Glomerular visceral epithelial cell (primary cell): ENCODE results near the gene ABR.
A peak's percentile ranks its signal among the peaks of the same experiment; 100 is the strongest.
"Not testable (repeated sequence)": the region's sequence is repeated elsewhere in the genome, so short reads cannot be mapped to it uniquely, and the experiment has no call there.

Source experiments
- DNase-seq: peaks from one replicate; pipeline ENCODE4 v3.0.0-alpha.2; 2016; ENCODE audit errors: extremely low spot score

ABR gene

GRCh38 chr17:1173432-1174262 is 6.1 kb downstream of the ABR start:
- DNase-seq, result no peak

- DNase-seq, result no peak
Observed at GRCh38 chr17:1171953-1172352, 7.8 kb downstream of the ABR start.

- DNase-seq, result no peak
Observed at GRCh38 chr17:1170739-1171138, 9.0 kb downstream of the ABR start.

- DNase-seq, result no peak
Observed at GRCh38 chr17:1169929-1170312, 9.9 kb downstream of the ABR start.

DNA sequence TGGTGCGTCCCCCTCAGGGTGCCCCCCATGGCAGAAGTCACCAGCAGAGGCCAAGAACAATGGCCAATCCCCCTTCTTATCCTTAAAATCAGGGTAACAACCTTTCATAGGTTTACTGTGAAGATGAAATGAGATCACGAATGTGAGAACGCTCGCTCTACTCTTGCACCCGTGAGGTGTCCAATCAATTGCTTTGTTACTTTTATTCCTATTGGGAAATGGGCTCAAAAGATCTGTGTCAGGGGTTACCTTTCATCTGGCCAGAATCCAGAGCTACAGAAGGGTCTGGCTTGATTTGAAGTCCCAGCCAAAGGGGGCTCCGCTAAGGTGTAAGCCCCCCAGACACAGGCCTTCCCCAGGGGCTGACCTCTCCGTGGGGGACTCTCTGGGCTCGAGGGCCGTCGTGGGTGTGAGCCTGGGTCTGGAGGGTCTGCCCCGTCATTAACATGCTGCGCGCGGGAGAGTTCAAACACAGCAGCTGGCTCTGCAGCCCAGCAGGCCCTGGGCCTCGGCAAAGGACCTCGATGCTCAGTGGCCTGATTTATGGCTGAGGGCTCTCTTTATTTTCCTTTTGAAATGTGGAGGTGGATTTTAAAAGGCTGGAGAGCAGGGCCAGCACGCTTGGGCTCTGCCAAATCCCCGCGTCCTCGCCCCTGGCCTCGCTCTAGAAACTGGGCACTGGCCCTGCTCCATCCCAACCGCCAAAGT is 10.4 kb downstream of the ABR start:
- DNase-seq, result no peak

- DNase-seq, result no peak
Observed at GRCh38 chr17:1168533-1169220, 11.1 kb downstream of the ABR start.

DNA sequence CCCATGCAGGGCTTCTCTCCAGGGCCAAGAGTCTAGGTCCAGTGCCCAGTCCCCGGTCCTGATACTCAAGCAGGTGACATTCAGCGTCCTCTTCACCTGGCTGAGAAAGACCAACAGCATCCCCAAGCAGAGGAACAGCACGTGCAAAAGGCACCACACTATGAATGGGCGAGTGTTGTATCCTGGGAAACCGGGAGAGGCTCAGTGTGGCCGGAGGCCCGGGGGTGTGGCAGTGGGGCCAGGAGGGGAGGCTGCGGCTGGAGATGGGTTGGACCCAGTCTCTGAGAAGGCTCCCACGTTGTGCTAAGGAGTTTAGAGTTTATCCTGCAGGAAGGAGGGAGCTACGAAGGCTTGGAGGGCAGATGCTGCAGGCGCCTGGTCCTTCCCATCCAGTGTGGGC is 13.5 kb downstream of the ABR start:
- no peak for DNase-seq

- no peak for DNase-seq
Observed at GRCh38 chr17:1165836-1166235, 13.9 kb downstream of the ABR start.

GRCh38 chr17:1164935-1165556 is 14.7 kb downstream of the ABR start:
- DNase-seq, result no peak

DNA sequence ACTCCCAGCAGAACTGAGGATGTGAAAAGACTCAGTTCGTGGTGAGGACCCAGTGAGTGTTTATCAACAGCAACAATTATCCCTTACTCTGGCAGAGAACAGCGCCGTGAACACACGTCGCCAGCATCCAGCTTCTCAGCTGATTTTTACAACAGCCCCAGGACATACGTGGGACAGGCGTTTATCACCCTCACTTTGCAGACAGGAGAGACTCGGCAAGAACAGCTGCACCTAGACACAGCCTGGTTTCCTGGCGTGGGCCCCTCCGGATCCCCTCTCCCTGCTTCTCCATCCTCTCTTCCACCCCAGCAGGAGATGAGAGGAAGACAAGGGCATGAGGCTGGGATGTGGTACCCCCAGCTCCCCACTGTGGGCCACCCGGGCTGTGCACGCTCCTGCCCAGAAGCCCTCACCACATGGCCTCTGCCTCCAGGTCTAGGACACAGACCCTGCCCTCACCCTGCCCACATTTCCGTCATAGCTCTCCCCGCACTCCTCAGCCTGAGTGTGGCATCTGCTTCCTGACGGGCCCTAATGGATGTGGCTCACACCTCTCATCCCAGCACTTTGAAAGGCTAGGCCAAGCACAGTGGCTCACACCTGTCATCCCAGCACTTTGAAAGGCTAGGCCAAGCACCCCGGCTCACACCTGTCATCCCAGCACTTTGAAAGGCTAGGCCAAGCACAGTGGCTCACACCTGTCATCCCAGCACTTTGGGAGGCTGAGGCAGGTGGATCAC is 17.5 kb downstream of the ABR start:
- DNase-seq, result no peak

- peak; percentile 46 for DNase-seq
Observed at GRCh38 chr17:1160591-1161390, 19.0 kb downstream of the ABR start.

DNA sequence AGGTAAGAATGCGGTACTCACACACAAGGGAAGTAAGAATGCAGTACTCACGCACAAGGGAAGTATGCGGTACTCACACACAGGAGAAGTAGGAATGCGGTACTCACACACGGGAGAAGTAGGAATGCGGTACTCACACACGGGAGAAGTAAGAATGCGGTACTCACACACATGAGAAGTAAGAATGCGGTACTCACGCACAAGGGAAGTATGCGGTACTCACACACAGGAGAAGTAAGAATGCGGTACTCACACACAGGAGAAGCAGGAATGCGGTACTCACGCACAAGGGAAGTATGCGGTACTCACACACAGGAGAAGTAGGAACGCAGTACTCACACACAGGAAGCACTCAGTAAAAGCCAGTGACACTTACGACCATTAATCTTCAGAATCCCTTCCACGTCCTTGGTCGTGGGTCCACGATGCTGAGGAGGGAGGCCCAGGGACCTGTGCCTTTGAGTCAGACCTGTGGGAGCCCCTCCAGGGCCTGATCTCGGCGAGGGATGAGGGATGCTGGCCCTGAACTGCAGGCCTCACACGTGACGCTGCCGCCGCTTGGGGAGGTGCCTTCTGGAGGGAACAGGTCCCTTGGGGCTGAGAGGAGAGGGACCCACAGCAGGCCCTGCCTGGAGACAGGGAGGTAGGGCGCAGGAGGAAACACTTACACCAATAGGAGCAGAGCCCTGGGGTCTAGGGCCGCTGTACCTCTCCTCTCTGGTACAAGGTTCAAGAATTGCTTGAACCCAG is 20.2 kb downstream of the ABR start:
- DNase-seq, result no peak

DNA sequence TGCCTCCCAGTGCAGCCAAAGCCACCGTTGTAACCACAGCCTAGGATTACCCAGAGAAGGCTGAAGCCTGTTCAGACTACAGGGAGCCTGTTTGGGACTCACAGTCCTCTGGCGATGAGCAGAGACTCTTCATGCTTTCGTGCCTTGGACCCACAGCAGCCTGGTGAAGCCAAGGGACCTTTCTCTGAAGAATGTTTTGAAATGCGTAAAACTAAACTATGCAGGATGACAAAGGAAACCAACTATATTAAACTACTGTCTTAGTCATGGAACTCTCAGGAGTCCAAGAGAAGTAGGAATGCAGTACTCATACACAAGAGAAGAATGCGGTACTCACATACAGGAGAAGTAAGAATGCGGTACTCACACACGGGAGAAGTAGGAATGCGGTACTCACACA is 20.9 kb downstream of the ABR start:
- no peak for DNase-seq

GRCh38 chr17:1156864-1157263 is 22.9 kb downstream of the ABR start:
- DNase-seq, result no peak

DNA sequence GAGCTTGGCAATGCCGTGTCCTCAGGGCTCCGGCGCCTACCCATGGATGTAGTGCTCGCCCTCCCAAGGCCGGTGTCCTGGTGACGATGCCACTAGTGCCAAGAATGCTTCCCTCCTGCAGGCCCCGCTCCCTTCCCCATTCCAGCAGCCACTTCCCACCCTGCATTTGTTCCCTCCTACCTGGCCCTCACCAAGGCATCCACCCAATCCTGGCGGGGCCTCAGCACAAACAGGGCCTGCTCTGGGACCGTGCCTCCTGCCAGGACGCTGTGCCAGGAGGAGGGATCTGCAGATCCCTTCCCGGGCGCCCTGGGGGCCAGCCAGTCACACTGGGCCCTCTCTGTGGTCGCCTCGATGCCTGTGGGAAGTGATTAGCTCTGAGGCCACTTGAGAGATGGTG is 25.1 kb downstream of the ABR start:
- DNase-seq, result no peak

GRCh38 chr17:1153795-1154546 is 25.8 kb downstream of the ABR start:
- DNase-seq, result no peak

DNA sequence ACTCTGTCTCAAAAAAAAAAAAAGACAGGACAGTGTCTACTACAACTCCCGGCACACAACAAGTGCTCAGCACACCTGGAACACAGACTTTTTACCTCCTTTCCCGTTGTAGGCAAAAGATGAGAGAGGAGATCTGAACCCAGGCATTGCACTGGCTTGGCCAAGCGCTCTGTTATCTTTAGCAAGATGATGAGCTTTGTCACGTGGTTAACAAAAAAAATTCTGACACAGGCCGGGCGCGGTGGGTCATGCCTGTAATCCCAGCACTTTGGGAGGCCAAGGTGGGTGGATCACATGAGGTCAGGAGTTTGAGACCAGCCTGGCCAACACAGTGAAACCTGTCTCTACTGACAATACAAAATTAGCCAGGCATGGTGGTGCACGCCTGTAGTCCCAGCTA is 27.2 kb downstream of the ABR start:
- not testable (repeated sequence) for DNase-seq

DNA sequence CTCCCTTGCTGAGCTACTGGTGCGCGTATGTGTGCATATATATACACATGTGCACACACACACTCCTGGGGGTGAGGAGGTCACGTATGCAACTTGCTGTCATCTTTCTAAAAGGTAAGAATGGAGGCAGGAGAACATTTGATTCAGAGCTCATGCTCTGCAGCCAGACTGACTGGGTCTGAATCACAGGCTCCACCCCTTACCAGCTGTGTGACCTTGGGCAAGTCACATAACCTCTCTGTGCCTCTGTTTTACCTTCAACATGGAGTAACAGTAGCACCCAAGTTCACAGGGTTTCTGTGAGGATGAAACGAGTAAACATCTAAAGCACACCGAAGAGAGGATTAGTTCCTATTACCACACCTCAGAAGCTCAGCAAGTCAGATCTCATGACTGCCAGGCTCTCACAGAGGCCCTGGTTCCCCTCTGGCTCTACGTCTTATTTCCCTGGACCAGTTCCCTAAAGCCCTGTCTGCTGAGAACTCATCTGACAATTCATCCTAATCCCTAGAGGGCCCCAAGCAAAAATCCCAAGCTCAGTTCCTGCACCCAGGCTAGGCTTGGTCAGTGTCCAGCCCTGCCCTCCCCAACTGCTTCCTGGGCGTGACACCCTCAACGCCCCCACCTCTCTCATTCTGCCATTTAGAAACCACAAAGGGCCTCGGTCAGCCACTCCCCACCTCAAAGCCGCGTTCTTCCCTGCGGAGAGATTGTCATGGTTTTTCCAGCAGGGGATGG is 28.7 kb downstream of the ABR start:
- DNase-seq, result no peak

GRCh38 chr17:1149869-1150268 is 29.9 kb downstream of the ABR start:
- DNase-seq, result no peak
